OCI-LY3 (cell line): Measurements from ENCODE around the gene DRD2.

Source experiments
- H2AFZ ChIP-seq: fragments of 200-600, 300-600 bp; shearing (Covaris generic); 2 replicates; pipeline ENCODE4 v1.6.0; 2014; ENCODE audit warnings: antibody characterized with exemption, low read depth, low read length
- H3K27ac ChIP-seq: fragments of 200-600, 300-600 bp; sonication (generic); 2 replicates; pipeline ENCODE4 v1.5.1; 2014; ENCODE audit warnings: mild to moderate bottlenecking, low read length, moderate library complexity, mixed read lengths
- H3K27me3 ChIP-seq: fragments of 200-600, 300-600 bp; sonication (generic); 2 replicates; pipeline ENCODE4 v1.6.1; 2014; ENCODE audit warnings: low read depth, low read length, mixed read lengths
- H3K36me3 ChIP-seq: fragments of 200-600, 300-600 bp; sonication (generic); replicated peaks from 2 replicates; pipeline ENCODE3; 2014; ENCODE audit warnings: low read depth, low read length, mixed read lengths
- H3K4me1 ChIP-seq: fragments of 300-600, 200-600 bp; sonication (generic); 2 replicates; pipeline ENCODE4 v1.6.1; 2014; ENCODE audit warnings: low read length, mixed read lengths
- H3K4me2 ChIP-seq: fragments of 200-600, 300-600 bp; sonication (generic); 2 replicates; pipeline ENCODE4 v1.6.1; 2014; ENCODE audit warnings: low read length, mixed read lengths
- H3K4me3 ChIP-seq: fragments of 300-600, 200-600 bp; sonication (generic); 2 replicates; pipeline ENCODE4 v1.5.1; 2014; ENCODE audit warnings: antibody characterized with exemption, mild to moderate bottlenecking, low read length, moderate library complexity
- H3K79me2 ChIP-seq: fragments of 300-600, 200-600 bp; shearing (Covaris generic); 2 replicates; pipeline ENCODE4 v1.6.1; 2014; ENCODE audit warnings: mild to moderate bottlenecking, low read length, mixed read lengths
- H3K9ac ChIP-seq: fragments of 300-600, 200-600 bp; shearing (Covaris generic); 2 replicates; pipeline ENCODE4 v1.6.0; 2014; ENCODE audit warnings: mild to moderate bottlenecking, low read length, moderate library complexity
- H3K9me3 ChIP-seq: fragments of 200-600, 300-600 bp; shearing (Covaris generic); 2 replicates; pipeline ENCODE4 v1.6.1; 2014; ENCODE audit warnings: low read length, mixed read lengths; ENCODE audit not compliant: insufficient read depth
- H4K20me1 ChIP-seq: fragments of 200-600, 300-600 bp; sonication (generic); 2 replicates; pipeline ENCODE4 v1.6.1; 2016; ENCODE audit warnings: low read length, mixed read lengths; ENCODE audit not compliant: insufficient read depth
- CTCF ChIP-seq: fragments of 200-600, 300-600 bp; sonication (generic); IDR thresholded peaks from 2 replicates; pipeline ENCODE4 v1.5.1; 2014; ENCODE audit warnings: antibody characterized with exemption, low read length, low read depth
- EZH2phosphoT487 ChIP-seq: fragments of 200-600 bp; shearing (Covaris generic); IDR thresholded peaks from 2 replicates; pipeline ENCODE4 v1.6.1; 2018; ENCODE audit warnings: antibody characterized with exemption, mixed run types, low read depth

The DRD2 gene

GRCh38 chr11:113363996-113364641, 111.1 kb downstream of the DRD2 start:
- Histone ChIP-seq H3K4me2 (no peak overlapping the region), H3K4me3 (no peak overlapping the region), H2AFZ (no peak overlapping the region), H3K27me3 (no peaks in the 10 kb centered on the region), H3K36me3 (no peaks in the 10 kb centered on the region), H3K9ac (no peak overlapping the region), H3K9me3 (no peaks in the 10 kb centered on the region), H3K4me1 (no peaks in the 10 kb centered on the region), H3K27ac (no peak overlapping the region), H4K20me1 (no peaks in the 10 kb centered on the region), H3K79me2 (no peaks in the 10 kb centered on the region)
- no peak for TF ChIP-seq CTCF
- no peak for TF ChIP-seq EZH2phosphoT487

- no peaks in the 10 kb centered on the region for H3K9me3 ChIP-seq
- no peaks in the 10 kb centered on the region for H3K36me3 ChIP-seq
- no peak overlapping the region for H3K4me2 ChIP-seq
- no peaks in the 10 kb centered on the region for H3K79me2 ChIP-seq
- H2AFZ ChIP-seq: no peak overlapping the region
- no peak overlapping the region for H3K4me3 ChIP-seq
- no peak overlapping the region for H3K27ac ChIP-seq
- no peaks in the 10 kb centered on the region for H3K27me3 ChIP-seq
- H3K9ac ChIP-seq: no peak overlapping the region
- H3K4me1 ChIP-seq: no peaks in the 10 kb centered on the region
- no peak for TF ChIP-seq EZH2phosphoT487
- TF ChIP-seq CTCF: no peak
- no peaks in the 10 kb centered on the region for H4K20me1 ChIP-seq
Measured at GRCh38 chr11:113363406-113363805, 111.8 kb downstream of the DRD2 start.
